GM23248 (cell line): ENCODE measurements around the gene UXT.

Experiments used
- EZH2 ChIP-seq: fragments of 200-600 bp; sonication (generic); IDR thresholded peaks from 2 replicates; pipeline ENCODE4 v1.6.1; 2018; ENCODE audit warnings: antibody characterized with exemption, mild to moderate bottlenecking; ENCODE audit not compliant: insufficient read depth, poor library complexity, severe bottlenecking
- EZH2phosphoT487 ChIP-seq: fragments of 200-600 bp; sonication (generic); IDR thresholded peaks from 2 replicates; pipeline ENCODE4 v1.6.1; 2018; ENCODE audit warnings: antibody characterized with exemption, moderate library complexity, mild to moderate bottlenecking, low read depth; ENCODE audit not compliant: insufficient read depth

GRCh38 chrX:47612418-47612817 is 46.6 kb downstream of the UXT start:
- TF ChIP-seq EZH2, result no peak
- TF ChIP-seq EZH2phosphoT487, result no peak
